HPDE6-E6E7 (cell line): ENCODE measurements around the gene GBA2.

ENCODE experiments used
- DNase-seq: peaks from one replicate; pipeline ENCODE4 v3.0.0; 2011; ENCODE audit warnings: missing footprints; ENCODE audit errors: extremely low spot score

GBA2 gene

DNA sequence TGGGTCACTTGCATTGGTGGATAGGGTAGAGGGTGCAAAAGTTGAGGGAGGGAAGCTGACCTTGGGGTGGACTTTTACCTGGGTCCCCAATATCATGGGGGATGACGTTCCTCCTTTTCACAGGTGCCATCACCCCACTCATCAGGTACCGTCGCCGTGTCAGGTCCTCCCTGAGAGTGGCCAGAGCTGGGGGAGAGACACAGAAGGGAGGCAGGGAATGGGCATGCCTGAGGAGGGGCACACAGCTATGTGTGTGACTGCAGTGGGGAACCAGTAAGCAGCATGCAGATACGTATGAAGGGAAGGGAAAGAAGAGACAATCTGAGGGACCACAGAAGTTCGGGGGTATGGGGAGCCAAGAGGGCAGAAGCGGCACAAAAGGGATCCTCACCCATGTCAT lies 10.1 kb downstream of the GBA2 start:
- no peak for DNase-seq

DNA sequence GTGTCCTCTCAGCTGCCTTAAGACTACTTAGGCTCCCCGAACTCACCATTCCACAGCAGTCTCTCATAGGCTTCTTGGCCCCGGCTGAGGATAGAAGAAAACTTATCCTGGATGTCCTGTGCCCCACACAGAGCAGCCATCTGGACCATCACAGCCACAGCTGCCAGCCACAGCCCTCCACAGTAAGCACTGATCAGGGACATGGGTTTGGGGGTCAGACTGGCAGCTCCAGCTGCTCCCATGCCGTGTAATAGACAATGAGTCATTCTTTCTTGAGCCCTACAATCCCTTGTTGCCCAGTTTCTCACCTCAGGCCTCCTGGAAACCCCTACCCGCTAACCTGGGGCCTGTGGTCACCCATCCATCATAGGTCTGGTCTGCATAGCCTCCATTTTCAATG lies 10.8 kb downstream of the GBA2 start:
- no peak for DNase-seq

DNA sequence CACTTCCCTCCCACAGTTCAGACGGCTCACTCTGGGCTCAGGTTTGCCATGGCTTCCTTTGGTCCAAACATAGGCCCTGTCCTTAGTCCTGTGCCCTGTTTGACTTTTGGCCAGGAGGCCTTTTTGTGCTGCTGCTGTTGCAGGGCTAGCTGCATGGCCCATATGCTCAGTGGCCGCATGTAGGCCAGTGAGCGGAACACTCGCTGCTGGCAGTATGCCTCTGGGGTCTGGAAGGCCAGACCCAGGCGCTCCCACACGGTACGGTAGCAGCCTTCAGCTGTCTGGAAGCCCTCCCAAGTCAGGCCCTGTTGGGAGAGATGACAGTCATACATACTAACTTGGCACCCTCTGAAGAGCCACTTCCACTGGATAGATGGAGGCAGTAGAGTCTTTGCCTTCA lies 11.9 kb downstream of the GBA2 start:
- DNase-seq: no peak

GRCh38 chr9:35736201-35736633 lies 12.8 kb downstream of the GBA2 start:
- DNase-seq: peak; percentile 62

DNA sequence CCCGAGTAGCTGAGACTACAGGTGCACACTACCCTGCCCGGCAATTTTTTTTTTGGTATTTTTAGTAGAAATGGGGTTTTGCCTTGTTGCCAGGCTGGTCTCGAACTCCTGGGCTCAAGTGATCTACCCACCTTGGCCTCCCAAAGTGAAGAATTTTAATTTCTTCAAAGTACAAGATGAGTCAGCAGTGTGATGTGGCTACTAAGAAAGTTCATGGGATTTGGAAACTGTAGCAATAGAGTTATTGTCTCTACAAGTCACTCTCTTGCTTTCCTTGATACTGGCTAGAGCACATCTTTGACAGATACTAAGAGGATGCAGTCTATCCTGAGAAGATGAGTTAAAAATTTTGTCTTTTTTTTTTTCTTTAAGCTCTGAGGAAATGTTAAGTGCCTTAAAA lies 14.9 kb downstream of the GBA2 start:
- DNase-seq: no peak

DNA sequence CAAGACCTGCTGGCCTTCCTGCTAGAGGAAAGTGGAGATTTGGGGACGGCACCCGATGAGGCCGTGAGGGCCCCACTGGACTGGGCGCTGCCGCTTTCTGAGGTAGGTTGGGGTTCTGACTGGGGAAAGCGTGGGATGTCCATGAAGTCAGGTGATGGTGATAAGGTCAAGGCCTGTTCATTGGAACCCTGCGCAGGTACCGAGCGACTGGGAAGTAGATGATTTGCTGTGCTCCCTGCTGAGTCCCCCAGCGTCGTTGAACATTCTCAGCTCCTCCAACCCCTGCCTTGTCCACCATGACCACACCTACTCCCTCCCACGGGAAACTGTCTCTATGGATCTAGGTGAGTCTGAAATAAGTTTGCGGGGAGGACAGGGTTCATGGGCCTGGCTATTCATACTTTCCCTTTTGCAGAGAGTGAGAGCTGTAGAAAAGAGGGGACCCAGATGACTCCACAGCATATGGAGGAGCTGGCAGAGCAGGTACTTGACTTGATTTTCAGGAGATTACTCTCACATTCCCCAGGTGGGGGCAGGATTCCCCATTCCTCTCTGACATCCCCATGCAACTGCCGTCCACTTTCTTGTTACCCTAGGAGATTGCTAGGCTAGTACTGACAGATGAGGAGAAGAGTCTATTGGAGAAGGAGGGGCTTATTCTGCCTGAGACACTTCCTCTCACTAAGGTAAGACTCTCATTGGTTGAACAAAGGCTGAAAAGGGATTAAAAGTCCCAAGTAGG lies 16.1 kb downstream of the GBA2 start:
- peak; percentile 64 for DNase-seq

DNA sequence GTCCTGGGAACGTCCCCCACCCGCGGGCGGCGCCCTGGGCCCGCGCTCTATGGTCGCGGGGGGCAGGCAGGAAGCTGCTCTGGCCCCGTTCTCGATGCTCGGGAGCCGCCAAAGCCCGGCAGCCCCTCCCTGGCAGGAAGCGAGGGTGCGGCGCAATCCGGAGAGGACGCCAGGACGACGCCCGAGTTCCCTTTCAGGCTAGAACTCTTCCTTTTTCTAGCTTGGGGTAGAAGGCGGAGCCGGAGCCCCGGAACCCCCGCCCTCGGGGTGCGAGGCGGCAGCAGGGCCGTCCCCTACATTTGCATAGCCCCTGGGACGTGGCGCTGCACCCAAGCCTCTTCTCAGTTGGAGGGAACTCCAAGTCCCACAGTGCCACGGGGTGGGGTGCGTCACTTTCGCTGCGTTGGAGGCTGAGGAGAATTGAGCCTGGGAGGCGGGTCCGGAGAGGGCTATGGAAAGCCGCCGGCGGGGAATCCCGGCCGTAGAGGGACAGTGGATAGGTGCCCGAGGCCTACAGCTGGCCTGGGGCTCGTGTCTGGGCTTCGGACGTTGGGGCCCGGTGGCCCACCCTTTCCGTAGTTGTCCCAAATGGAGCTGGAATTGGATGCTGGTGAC lies 16.7 kb downstream of the GBA2 start, which contains the start of the genes CREB3 and TLN1:
CREB3 (plus strand) TSS at position 482 of the 615 bp plus-strand sequence; CDS start at position 589, 107 bp downstream.
TLN1 (minus strand) TSS at position 11 of the 615 bp plus-strand sequence. CDS start 6,501 bp downstream, outside the sequence.
- peak; percentile 96 for DNase-seq

GRCh38 chr9:35731415-35732184 lies 17.4 kb downstream of the GBA2 start:
- peak; percentile 36 for DNase-seq

DNA sequence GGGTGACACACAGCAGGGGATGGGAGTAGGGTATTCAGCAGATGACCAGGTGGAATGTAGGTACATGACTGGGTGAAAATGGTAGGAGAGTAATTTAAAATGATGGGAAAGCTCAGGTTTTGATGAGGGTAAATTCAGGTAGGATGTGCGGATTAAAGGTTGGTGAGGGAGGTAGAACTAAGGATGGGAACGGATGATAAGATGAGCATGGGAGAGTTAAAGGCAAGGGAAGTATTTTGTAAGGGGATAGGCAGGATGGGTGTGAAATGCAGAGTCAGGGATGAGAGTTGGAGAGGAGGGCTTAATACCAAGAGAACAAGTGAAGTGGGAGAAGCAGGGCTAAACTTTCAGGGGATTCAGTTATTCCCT lies 18.6 kb downstream of the GBA2 start:
- DNase-seq: no peak

DNA sequence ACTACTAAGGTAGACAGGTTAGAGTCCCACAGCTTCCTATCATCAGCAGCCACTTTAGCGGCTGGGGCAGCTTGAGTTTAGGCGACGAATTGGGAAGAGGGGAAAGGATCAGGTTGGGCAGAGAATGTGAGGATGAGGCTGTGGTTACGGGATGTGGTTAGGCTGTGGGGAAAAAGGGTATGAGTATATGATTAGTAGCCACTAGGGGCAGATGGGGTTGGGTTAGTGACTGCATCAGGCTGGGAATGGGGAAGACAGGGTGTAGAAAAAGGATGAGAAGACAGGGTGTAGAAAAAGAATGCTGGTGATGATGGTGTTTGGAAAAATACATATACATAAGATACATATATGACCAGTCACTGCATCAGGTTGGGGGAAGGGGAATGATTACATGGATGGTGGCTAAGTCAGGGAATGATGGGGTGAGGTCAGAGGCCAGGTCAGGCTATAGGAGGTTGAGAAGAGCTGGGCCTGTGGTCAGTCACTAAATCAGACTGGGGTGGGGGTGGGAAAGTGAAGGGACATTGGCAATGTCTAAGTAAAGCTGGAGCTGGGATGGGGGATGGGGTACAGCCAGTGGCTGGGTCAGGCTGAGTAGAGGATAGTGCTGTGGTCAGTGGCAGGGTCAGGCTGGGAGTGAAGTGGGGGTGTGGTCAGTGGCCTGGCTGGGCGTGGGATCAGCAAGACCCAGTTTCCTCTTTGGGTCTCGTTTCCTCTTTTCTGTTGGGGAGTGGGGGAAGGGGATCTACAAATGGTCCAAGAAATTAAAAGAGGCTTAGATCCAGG lies 19.1 kb downstream of the GBA2 start:
- peak; percentile 81 for DNase-seq

DNA sequence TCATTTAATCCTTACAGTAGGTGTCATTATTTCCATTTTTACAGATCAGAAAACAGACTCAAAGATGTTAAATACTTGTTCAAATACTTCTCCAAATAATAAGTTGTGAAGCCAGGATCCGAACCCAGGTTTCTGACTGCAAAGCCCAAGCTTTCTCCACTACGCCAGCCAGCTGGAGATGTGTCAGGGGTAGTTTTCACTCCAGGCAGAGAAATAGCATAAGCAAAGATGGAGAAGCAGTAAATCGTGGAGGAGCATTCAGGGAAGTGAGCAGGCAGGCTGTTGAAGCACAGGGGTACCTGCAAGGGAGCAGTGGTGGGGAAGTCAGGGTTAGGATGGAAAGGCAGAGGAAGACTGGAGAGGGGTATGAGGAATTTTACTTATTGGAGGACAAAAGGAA lies 19.9 kb downstream of the GBA2 start:
- DNase-seq: no peak

DNA sequence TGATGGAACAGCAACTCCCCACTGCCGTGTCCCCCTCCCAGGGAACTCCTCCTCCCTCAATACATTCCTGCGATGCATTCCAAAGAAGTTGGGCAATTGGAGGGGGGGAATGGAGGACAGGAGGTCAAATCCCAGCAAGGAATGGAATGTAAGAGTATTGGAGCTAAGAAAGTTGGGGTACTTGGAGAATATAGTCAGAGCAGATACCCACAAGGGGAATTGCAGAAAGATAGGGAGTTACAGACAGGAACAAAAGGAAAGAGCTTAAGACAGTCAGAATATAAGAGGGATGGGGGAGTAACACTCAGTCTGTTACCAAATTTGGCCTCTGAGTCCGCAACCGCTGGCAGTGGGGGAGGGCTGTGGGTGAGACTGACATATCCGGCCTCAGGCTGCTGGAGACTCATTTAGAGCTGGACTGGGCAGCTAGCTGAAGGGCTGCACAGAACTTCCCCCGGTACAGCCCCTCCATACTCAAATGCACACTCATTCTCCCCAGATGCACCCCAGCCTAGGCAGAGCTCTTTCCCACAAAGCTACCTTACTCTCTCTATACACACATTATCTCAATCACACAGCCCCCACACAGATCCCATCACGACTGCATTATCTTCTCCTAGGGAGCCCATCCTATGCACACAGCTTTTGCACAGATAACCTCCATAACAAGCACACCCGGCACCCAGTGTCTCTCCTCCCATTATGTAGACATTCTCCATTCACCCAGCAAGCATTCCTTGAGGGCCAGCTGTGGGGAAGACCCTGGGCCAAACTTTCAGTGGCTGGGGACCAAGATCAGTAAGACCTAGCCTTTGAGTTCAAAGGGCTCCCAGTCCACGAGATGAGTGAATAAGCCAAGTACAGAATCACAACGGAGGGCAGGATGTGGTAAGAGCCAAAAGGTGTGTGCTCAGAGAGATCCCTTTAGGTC lies 20.7 kb downstream of the GBA2 start:
- DNase-seq: peak; percentile 41

- DNase-seq: no peak
Measured at GRCh38 chr9:35727676-35728040, 21.4 kb downstream of the GBA2 start.

DNA sequence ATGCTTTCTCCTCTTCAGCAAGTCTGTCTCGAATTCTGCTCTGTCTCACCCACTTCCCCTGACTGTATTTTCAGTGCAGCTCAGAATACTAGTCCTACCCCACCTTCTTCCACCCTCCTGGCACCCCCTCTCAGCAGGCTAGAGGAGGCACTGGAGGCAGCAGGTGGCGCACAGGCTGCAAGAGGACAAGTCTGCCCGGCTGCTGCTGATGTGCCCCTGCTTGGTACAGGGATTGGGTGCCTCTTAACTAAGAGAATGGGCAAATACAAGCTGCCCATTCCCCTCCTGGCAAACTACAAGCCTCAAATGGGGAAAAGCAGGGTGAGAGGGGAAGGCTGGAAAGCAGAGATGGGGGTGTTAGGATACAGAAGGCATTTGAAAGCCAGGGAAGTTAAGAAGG lies 22.1 kb downstream of the GBA2 start:
- no peak for DNase-seq

- DNase-seq: no peak
Measured at GRCh38 chr9:35725362-35725761, 23.7 kb downstream of the GBA2 start.

GRCh38 chr9:35723908-35724307 lies 25.1 kb downstream of the GBA2 start:
- no peak for DNase-seq

DNA sequence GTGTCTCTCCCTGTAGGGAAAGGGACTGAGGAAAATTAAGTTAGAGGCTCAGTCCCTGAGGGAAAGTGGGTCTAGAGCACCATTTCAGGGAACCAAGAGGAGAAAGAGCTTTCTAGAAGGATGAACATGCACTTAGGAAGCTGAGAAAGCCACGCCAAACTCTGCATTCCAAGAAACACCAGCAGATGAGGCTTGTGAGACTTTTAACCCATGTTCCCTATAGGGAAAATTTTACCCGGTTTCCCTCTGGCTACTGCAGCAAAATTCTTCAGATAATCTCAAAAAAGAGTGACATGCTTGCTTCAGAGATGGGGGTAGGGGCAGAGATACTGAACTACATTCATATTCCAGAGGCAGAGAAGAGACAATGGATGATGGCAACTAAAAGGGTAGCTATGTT lies 25.6 kb downstream of the GBA2 start:
- DNase-seq: no peak

- DNase-seq: no peak
Measured at GRCh38 chr9:35719546-35719945, 29.5 kb downstream of the GBA2 start.

DNA sequence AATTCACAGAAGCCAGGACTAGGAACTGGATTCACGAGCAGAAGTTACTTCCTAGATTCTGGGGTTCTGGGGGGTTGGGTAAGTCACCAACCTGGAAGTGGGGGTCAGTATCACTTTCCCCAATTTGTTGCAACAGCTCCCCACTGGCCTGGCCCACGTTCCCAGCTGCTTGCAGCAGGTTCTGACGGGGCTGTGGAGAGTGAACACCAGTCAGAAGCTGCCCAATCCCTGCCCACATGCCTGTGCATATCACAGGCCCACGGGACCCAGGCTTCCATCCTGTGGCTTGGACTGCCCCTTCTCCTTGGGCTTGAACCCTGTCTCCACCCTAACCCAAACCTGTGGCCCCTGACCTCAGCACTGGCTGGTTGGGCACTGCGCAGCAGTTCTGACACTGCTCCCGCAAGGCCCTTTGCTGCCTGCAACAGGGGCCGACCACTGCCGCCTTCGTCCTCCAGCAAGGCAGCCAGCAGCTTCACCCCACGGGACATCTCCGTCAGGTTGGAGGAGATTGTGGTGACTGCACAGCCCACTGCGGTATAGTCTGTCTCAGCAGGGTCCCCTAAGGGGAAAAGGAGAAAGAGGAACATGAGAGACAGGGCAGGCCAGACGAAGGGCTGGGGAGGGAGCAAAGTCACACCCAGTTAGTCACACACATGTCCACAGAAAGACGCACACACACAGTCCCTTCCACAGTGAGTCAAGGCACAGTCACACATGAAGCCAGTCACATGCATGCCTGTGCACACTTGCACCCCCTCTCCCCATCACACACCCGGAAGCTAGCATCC lies 30.1 kb downstream of the GBA2 start:
- peak; percentile 27 for DNase-seq
